ENCODE results near the gene SH3D19.

The SH3D19 gene

DNA sequence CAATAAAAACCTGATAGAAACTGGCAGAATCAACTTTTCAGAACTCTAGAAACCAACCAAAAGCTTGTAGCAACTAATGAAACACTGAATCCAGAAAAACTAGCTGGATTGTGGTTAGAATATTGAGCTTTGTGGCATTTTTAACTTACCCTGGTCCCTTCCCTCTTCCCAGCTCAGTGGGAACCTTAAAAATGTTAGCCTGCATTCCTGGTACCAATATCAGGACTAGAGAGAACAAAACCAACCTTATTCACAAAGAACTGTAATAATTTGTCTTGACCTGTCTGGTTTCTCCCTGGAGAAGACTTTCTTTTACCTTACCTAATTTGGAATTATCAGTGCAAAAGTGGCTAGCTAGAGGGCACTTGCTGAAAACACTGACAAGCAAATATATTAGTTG is 21.2 kb downstream of the SH3D19 start:
- TF ChIP-seq, protein P1, sequence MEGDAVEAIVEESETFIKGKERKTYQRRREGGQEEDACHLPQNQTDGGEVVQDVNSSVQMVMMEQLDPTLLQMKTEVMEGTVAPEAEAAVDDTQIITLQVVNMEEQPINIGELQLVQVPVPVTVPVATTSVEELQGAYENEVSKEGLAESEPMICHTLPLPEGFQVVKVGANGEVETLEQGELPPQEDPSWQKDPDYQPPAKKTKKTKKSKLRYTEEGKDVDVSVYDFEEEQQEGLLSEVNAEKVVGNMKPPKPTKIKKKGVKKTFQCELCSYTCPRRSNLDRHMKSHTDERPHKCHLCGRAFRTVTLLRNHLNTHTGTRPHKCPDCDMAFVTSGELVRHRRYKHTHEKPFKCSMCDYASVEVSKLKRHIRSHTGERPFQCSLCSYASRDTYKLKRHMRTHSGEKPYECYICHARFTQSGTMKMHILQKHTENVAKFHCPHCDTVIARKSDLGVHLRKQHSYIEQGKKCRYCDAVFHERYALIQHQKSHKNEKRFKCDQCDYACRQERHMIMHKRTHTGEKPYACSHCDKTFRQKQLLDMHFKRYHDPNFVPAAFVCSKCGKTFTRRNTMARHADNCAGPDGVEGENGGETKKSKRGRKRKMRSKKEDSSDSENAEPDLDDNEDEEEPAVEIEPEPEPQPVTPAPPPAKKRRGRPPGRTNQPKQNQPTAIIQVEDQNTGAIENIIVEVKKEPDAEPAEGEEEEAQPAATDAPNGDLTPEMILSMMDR (IDR thresholded peaks at IDR 0.05; ENCODE audit: insufficient read depth, low read depth, low read length, missing control alignments) = no peak

DNA sequence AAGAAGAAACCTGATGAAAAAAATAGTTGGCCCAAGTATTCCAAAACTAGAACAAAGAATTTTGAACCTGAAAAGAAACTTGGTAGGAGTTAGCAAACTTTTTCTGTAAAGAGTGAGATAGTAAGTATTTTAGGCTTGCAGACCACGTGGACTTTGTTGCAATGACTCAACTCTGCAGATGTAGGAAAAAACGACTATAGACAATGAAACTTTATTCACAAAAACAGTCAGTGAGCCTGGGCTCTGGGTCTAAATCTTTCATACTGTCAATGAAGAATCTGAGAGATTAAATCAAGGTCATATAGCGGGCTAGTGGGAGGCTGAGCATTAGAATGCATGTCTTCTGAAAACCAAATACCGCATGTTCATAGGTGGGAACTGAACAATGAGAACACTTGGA is 23.0 kb downstream of the SH3D19 start:
- TF ChIP-seq, protein P1 (IDR thresholded peaks at IDR 0.05; ENCODE audit: insufficient read depth, low read depth, low read length, missing control alignments) = no peak
- no peak overlapping the region for H3K4me3 ChIP-seq (ENCODE audit: low read depth, low read length)
- DNase-seq (ENCODE audit: low read depth) = no peak

More for the DNA sequence above, 21.2 kb downstream of the SH3D19 start:
- no peak overlapping the region for H3K4me3 ChIP-seq (ENCODE audit: low read depth, low read length)
- no peak for DNase-seq (ENCODE audit: low read depth)

DNA sequence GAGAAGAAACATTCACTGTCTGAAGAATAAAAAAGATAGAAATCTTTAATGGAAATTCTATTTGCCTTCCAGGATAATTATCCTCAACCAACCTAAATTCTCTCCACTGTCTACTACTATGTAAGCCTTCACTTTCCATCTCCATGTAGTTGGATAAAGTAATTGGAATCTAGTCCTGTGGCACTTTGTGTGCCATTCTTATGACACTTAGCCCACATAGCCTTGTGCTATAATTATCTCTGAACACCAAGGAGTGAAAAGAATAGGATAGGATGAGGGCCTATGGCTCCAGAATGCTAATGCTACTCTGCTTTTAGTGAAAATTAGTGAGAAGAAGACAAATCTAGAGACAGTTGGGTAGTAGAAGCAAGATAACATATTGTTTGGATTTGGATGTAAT is 28.2 kb downstream of the SH3D19 start:
- TF ChIP-seq, protein P1 (IDR thresholded peaks at IDR 0.05; ENCODE audit: insufficient read depth, low read depth, low read length, missing control alignments) = no peak
- H3K4me3 ChIP-seq (ENCODE audit: low read depth, low read length) = no peak overlapping the region
- DNase-seq (ENCODE audit: low read depth) = no peak

DNA sequence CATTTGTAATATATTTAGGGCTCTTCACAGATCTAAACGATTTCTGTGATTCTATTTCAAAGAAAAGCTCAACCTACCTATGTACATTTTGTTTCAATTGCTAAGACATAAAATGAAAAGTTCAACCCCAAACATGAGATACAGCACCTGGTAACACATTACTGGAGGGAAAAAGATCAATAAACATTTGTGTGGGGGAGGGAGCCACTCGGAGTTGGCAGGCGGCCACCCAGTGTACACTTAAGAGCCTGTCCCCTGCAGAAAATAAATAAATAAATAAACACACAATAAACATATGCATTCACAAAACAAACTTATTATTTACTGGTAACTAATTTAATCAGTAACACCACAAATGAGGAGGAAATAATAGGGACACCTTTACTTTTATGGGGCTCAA is 29.2 kb downstream of the SH3D19 start:
- DNase-seq (ENCODE audit: low read depth) = no peak
- TF ChIP-seq, protein P1 (IDR thresholded peaks at IDR 0.05; ENCODE audit: insufficient read depth, low read depth, low read length, missing control alignments) = no peak
- H3K4me3 ChIP-seq (ENCODE audit: low read depth, low read length) = no peak overlapping the region

DNA sequence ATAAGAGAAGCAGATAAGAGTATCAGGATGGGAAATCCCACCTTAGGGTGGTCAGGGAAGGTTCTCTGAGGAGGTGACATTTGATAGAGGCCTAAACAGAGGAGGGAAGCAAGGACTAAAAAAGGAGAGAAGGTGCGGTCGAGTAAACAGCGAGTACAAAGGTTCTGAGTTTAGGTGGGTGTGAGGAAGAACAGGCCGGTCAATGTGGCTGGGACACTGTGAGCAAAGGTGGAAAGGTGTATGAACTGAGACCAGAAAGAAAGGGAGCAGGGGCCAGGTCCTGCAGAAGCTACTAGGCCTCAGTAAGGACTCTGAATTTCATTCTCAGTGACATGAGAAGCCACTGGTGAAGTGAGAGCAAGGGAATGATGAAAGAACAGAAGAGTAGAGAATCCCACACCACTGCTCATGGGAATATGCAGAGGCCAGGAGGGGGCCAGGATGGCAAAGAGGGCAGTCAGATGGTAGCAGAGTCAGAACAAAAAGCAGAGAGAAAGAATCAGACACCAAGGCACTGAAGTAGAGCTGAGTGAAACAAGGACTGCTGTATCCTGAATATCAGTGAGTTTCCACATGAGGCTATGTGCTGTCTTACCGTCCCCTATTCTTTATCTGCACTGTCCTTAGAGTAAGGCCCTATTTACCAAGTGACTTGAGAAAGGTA is 30.4 kb downstream of the SH3D19 start:
- H3K4me3 ChIP-seq (ENCODE audit: low read depth, low read length) = no peak overlapping the region
- TF ChIP-seq, protein P1 (IDR thresholded peaks at IDR 0.05; ENCODE audit: insufficient read depth, low read depth, low read length, missing control alignments) = no peak
- DNase-seq (ENCODE audit: low read depth) = no peak

DNA sequence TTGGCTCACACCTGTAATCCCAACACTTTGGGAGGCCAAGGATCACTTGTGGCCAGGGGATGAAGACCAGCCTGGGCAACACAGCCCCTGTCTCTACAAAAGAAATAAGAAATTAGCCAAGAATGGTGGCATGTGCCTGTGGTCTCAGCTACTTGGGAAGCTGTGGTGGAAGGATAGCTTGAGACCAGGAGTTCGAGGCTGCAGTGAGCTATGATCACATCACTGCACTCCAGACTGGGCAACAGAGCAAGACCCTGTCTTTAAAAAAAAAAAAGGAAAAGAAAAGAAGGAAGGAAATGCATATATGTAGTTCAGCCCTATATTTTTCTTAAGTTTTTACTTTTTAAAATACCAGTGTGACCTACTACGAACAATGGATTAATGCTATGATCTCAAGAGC is 33.4 kb downstream of the SH3D19 start:
- no peak overlapping the region for H3K4me3 ChIP-seq (ENCODE audit: low read depth, low read length)
- DNase-seq (ENCODE audit: low read depth) = no peak
- TF ChIP-seq, protein P1 (IDR thresholded peaks at IDR 0.05; ENCODE audit: insufficient read depth, low read depth, low read length, missing control alignments) = no peak

DNA sequence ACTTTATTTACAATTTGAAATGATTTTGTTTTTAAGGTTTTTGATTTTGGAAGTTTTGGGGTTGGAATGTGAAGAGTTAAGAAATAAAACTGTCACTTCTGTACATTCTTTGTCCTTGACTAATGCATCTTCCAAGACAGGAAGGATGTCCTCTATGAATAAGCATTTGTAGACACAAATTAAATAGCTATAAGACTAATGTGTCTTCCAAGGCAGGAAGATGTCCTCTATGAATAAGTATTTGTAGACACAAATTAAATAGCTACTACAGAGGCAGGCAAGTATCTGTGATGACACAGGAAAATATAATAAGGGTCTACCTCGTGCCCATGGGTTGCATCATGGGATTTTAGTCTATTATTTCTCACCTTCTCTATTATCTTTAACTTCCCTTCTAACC is 33.9 kb downstream of the SH3D19 start:
- DNase-seq (ENCODE audit: low read depth) = no peak
- TF ChIP-seq, protein P1 (IDR thresholded peaks at IDR 0.05; ENCODE audit: insufficient read depth, low read depth, low read length, missing control alignments) = no peak
- no peak overlapping the region for H3K4me3 ChIP-seq (ENCODE audit: low read depth, low read length)
